A673 (cell line): ENCODE data around the gene PRPF38B. TPM values are rescaled to one million over a fixed set of nuclear protein-coding genes. Genes with fewer than 3 reads are reported as not detected.

Experiments
- BruUV-seq: library from RNA; stranded (reverse); fragments of 400-500 nt; replicated peaks from 2 replicates; lab custom pipeline; 2021; lab: Mats Ljungman, UMichigan
- CTCF ChIA-PET: fragments of 300-600 bp; sonication (Branson Sonifier 250); formaldehyde crosslinking; loops from one replicate; lab custom pipeline; 2022; ENCODE audit warnings: antibody characterized with exemption; lab: Charles Lee
- POLR2A ChIA-PET: fragments of 300-600 bp; sonication (Branson Sonifier 250); formaldehyde crosslinking; loops from one replicate; lab custom pipeline; 2022; ENCODE audit warnings: antibody characterized with exemption; ENCODE audit not compliant: low non-redundant PET; lab: Charles Lee
- DNase-seq: peaks from one replicate; pipeline ENCODE4 v3.0.0-alpha.2; 2015; ENCODE audit warnings: low spot score
- H3K27ac ChIP-seq: fragments of 200-600 bp; sonication (generic); 2 replicates; pipeline ENCODE4 v1.5.1; 2016; ENCODE audit warnings: mixed run types, low read depth, mild to moderate bottlenecking, mixed read lengths, antibody characterized with exemption, low read length; ENCODE audit not compliant: poor library complexity, severe bottlenecking
- H3K27me3 ChIP-seq: fragments of 200-600 bp; sonication (generic); replicated peaks from 2 replicates; pipeline ENCODE4 v1.6.1; 2017; ENCODE audit warnings: mixed run types, low read depth, mild to moderate bottlenecking, mixed read lengths, antibody characterized with exemption, low read length; ENCODE audit not compliant: insufficient read depth, poor library complexity
- H3K36me3 ChIP-seq: fragments of 200-600 bp; sonication (generic); 2 replicates; pipeline ENCODE4 v1.6.1; 2016; ENCODE audit warnings: mixed run types, mild to moderate bottlenecking, mixed read lengths, antibody characterized with exemption, low read length; ENCODE audit not compliant: insufficient read depth, poor library complexity, severe bottlenecking
- H3K4me1 ChIP-seq: fragments of 200-600 bp; sonication (generic); 2 replicates; pipeline ENCODE4 v1.6.1; 2017; ENCODE audit warnings: mixed run types, mild to moderate bottlenecking, mixed read lengths, antibody characterized with exemption, low read length; ENCODE audit not compliant: insufficient read depth, poor library complexity, severe bottlenecking
- H3K4me3 ChIP-seq: fragments of 200-600 bp; sonication (generic); 2 replicates; pipeline ENCODE4 v1.5.1; 2016; ENCODE audit warnings: low read depth, mixed run types, mild to moderate bottlenecking, mixed read lengths, low read length; ENCODE audit not compliant: poor library complexity, severe bottlenecking
- H3K9me3 ChIP-seq: fragments of 200-600 bp; sonication (generic); 2 replicates; pipeline ENCODE4 v1.6.1; 2016; ENCODE audit warnings: mixed run types, low read depth, mild to moderate bottlenecking, mixed read lengths, antibody characterized with exemption, low read length; ENCODE audit not compliant: poor library complexity, severe bottlenecking
- CTCF ChIP-seq: fragments of 300-800, 200-600 bp; sonication (generic); conservative IDR thresholded peaks from 2 replicates; pipeline ENCODE4 v1.5.1; 2017; ENCODE audit warnings: low read depth, mild to moderate bottlenecking, antibody characterized with exemption, low read length, moderate library complexity, mixed read lengths
- EZH2 ChIP-seq: fragments of 200-600 bp; sonication (generic); IDR thresholded peaks from 2 replicates; pipeline ENCODE4 v1.6.1; 2017; ENCODE audit warnings: borderline replicate concordance, low read depth, mild to moderate bottlenecking, mixed read lengths, antibody characterized with exemption, low read length; ENCODE audit not compliant: poor library complexity, severe bottlenecking
- intact Hi-C: fragments of 100-400 bp; cut with micrococcal nuclease; formaldehyde crosslinking; loops from one replicate; pipeline ENCODE4 v1.10.0; 2022; ENCODE audit not compliant: unreplicated experiment
- total RNA-seq: library from RNA; stranded (reverse); gene quantifications from 2 replicates; pipeline ENCODE4 v1.2.3, GENCODE V29; 2021

The PRPF38B gene
- total RNA-seq, 1 experiment from 2014 or later = 59.5 TPM

GRCh38 chr1:108719656-108720435 is 27.7 kb downstream of the PRPF38B start:
- Histone ChIP-seq H3K27me3 (no peaks in the 10 kb centered on the region), H3K4me3 (no peak overlapping the region), H3K27ac (peak overlapping the region; percentile 41), H3K4me1 (peaks cover 32% of the 10 kb centered on the region), H3K9me3 (no peaks in the 10 kb centered on the region), H3K36me3 (no peaks in the 10 kb centered on the region)
- no TSS peak for BruUV-seq
- DNase-seq = peak; percentile 82
- ChIA-PET POLR2A (interaction anchor here (0.6 kb wide), 1 partner anchor 101 kb away, joined by 3 read pairs; no protein-coding TSS in a partner anchor), CTCF (no interaction called here)
- TF ChIP-seq EZH2 = no peak
- no peak for TF ChIP-seq CTCF
- intact Hi-C loops = no loop called here

GRCh38 chr1:108722292-108722691 is 30.2 kb downstream of the PRPF38B start:
- POLR2A ChIA-PET = no interaction called here
- H3K27ac ChIP-seq = no peak overlapping the region
- no peaks in the 10 kb centered on the region for H3K9me3 ChIP-seq
- no peaks in the 10 kb centered on the region for H3K27me3 ChIP-seq
- CTCF ChIA-PET = no interaction called here
- intact Hi-C loops = no loop called here
- TF ChIP-seq EZH2 = no peak
- TF ChIP-seq CTCF = no peak
- H3K4me3 ChIP-seq = no peak overlapping the region
- H3K4me1 ChIP-seq = peaks cover 32% of the 10 kb centered on the region
- no peak for DNase-seq
- H3K36me3 ChIP-seq = no peaks in the 10 kb centered on the region
- no TSS peak for BruUV-seq

GRCh38 chr1:108725906-108726305 is 33.8 kb downstream of the PRPF38B start:
- no peak for DNase-seq
- TF ChIP-seq CTCF = no peak
- no peak for TF ChIP-seq EZH2
- no peaks in the 10 kb centered on the region for H3K9me3 ChIP-seq
- no peaks in the 10 kb centered on the region for H3K27me3 ChIP-seq
- H3K4me3 ChIP-seq = no peak overlapping the region
- no peak overlapping the region for H3K27ac ChIP-seq
- intact Hi-C loops = no loop called here
- peaks cover 9% of the 10 kb centered on the region for H3K4me1 ChIP-seq
- BruUV-seq = no TSS peak
- CTCF ChIA-PET = no interaction called here
- no peaks in the 10 kb centered on the region for H3K36me3 ChIP-seq
- POLR2A ChIA-PET = no interaction called here
